ENCODE measurements around the gene PTPRT.

PTPRT gene

GRCh38 chr20:43161716-43162115 is 28.0 kb downstream of the PTPRT start:
- DNase-seq: no peak
- H3K9me3 ChIP-seq: no peaks in the 10 kb centered on the region
- intact Hi-C loops (cut with DNase I; ENCODE audit: low total_unique reads): no loop called here
- no peak overlapping the region for H3K27ac ChIP-seq
- no peaks in the 10 kb centered on the region for H3K27me3 ChIP-seq
- no peaks in the 10 kb centered on the region for H3K4me1 ChIP-seq
- no peaks in the 10 kb centered on the region for H3K36me3 ChIP-seq
- H3K4me3 ChIP-seq: no peak overlapping the region
- TF ChIP-seq CTCF (IDR thresholded peaks at IDR 0.05): no peak

GRCh38 chr20:43160941-43161340 is 28.8 kb downstream of the PTPRT start:
- Histone ChIP-seq H3K36me3 (no peaks in the 10 kb centered on the region), H3K4me3 (no peak overlapping the region), H3K27me3 (no peaks in the 10 kb centered on the region), H3K4me1 (no peaks in the 10 kb centered on the region), H3K9me3 (no peaks in the 10 kb centered on the region), H3K27ac (no peak overlapping the region)
- intact Hi-C loops (cut with DNase I; ENCODE audit: low total_unique reads): no loop called here
- no peak for TF ChIP-seq CTCF (IDR thresholded peaks at IDR 0.05)
- DNase-seq: no peak

GRCh38 chr20:43159994-43160393 is 29.7 kb downstream of the PTPRT start:
- H3K9me3 ChIP-seq: no peaks in the 10 kb centered on the region
- TF ChIP-seq CTCF (IDR thresholded peaks at IDR 0.05): no peak
- H3K4me3 ChIP-seq: no peak overlapping the region
- H3K27ac ChIP-seq: no peak overlapping the region
- H3K27me3 ChIP-seq: no peaks in the 10 kb centered on the region
- no peaks in the 10 kb centered on the region for H3K36me3 ChIP-seq
- intact Hi-C loops (cut with DNase I; ENCODE audit: low total_unique reads): no loop called here
- DNase-seq: no peak
- no peaks in the 10 kb centered on the region for H3K4me1 ChIP-seq

- Histone ChIP-seq H3K4me1 (no peaks in the 10 kb centered on the region), H3K27me3 (no peaks in the 10 kb centered on the region), H3K36me3 (no peaks in the 10 kb centered on the region), H3K9me3 (no peaks in the 10 kb centered on the region), H3K4me3 (no peak overlapping the region), H3K27ac (no peak overlapping the region)
- TF ChIP-seq CTCF (IDR thresholded peaks at IDR 0.05): no peak
- DNase-seq: no peak
- intact Hi-C loops (cut with DNase I; ENCODE audit: low total_unique reads): no loop called here
Observed at GRCh38 chr20:43155366-43156100, 34.2 kb downstream of the PTPRT start.

GRCh38 chr20:43151901-43152300 is 37.8 kb downstream of the PTPRT start:
- Histone ChIP-seq H3K4me3 (no peak overlapping the region), H3K9me3 (no peaks in the 10 kb centered on the region), H3K36me3 (no peaks in the 10 kb centered on the region), H3K27me3 (no peaks in the 10 kb centered on the region), H3K27ac (no peak overlapping the region), H3K4me1 (no peaks in the 10 kb centered on the region)
- intact Hi-C loops (cut with DNase I; ENCODE audit: low total_unique reads): no loop called here
- DNase-seq: no peak
- no peak for TF ChIP-seq CTCF (IDR thresholded peaks at IDR 0.05)

GRCh38 chr20:43151256-43151655 is 38.5 kb downstream of the PTPRT start:
- Histone ChIP-seq H3K36me3 (no peaks in the 10 kb centered on the region), H3K4me1 (no peaks in the 10 kb centered on the region), H3K27me3 (no peaks in the 10 kb centered on the region), H3K4me3 (no peak overlapping the region), H3K9me3 (no peaks in the 10 kb centered on the region), H3K27ac (no peak overlapping the region)
- no peak for TF ChIP-seq CTCF (IDR thresholded peaks at IDR 0.05)
- intact Hi-C loops (cut with DNase I; ENCODE audit: low total_unique reads): no loop called here
- no peak for DNase-seq
